Measurements from ENCODE around the gene MAT2A.

Gene MAT2A

GRCh38 chr2:85583667-85584353 is 44.8 kb downstream of the MAT2A start (continued):
- no peak for TF ChIP-seq CSDC2 (CRISPR knock-in tag; IDR thresholded peaks at IDR 0.05)
- no peak for TF ChIP-seq OSR1 (CRISPR knock-in tag; IDR thresholded peaks at IDR 0.05)
- TF ChIP-seq GLIS3 (CRISPR knock-in tag; IDR thresholded peaks at IDR 0.05): no peak

DNA sequence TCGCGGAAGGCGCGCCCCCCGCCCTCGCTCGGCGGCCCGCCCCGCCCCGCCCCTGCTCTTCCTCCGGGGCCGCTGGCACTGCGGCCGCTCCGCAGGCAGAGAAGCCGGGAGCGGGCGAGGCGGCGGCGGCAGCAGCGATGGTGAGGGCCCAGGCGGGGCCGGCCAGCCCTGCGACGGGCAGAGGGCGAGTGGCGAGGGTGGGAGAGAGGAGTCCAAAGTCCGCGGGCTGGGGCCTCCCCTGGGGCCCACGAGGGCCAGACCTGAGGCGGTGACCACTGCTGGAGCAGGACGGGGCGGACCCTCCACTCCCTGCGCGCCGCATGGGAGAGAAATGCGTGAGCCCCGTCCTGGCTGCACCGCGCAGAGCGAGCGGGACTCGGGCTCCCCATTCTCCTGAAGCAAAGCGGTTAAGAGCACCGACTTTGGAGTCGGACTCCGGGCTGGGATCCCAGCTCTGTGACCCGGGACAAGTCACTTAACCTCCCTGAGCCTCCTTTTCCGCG is 45.4 kb downstream of the MAT2A start, which contains the start of gene VAMP5:
Gene VAMP5 (plus strand): TSS at position 78 of the 503 bp plus-strand sequence. CDS start 60 bp downstream, at position 138.
- peak; percentile 12; the same call in 1 of the 3 replicates for ATAC-seq

DNA sequence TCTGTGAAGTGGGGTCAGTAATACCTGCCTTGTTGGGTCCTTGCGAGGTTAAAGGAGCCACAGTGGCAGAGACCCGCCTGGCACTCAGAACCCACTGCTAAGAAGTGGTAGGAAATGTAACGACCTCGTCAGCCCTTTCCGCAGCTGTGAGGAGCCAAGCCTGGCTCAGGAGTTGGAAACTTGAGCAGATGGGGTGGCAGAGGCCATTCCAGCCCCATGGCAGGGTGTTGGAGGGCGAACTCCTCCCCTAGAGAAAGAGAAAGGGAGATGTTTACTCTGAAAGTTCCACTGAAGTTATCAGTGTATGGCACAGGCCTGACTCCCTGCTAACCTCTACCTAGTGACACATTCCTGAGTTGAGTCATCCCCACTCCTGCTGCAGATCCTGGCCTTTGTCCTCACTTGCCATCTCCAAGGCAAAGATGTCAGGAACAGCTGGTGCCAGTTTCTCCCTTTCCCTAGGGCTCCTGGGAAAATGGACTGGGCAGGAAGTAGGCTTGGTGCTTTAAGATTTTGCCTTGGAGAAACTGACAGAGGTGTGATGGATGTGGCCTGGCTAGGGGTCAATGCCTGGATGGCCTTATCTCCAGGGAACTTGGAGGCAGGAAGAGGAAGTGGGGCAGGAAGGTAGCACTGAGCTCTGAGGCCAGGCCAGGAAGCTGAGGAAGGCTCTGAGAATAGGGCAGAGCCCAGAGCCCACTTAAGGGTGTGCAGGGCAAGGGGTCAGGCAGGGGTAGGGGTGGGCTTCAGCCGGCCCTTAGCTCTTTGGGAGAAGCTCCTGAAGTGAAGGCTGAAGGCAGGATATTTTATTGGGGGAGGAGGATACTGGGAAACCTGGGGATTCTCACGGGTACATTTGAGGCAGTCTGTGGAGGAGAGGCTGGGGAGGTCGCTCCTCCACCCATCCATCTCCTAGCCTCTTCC is 46.2 kb downstream of the MAT2A start:
- ATAC-seq: peak; percentile 68
- no peak for TF ChIP-seq CSDC2 (CRISPR knock-in tag; IDR thresholded peaks at IDR 0.05)
- TF ChIP-seq CREB5 (CRISPR knock-in tag; IDR thresholded peaks at IDR 0.05; ENCODE audit: low read depth): no peak
- TF ChIP-seq BACH2 (CRISPR knock-in tag; IDR thresholded peaks at IDR 0.05; ENCODE audit: borderline replicate concordance): no peak
- no peak for TF ChIP-seq ZFP30 (CRISPR knock-in tag; IDR thresholded peaks at IDR 0.05)
- TF ChIP-seq OSR1 (CRISPR knock-in tag; IDR thresholded peaks at IDR 0.05): no peak
- no peak for TF ChIP-seq RARB (CRISPR knock-in tag; IDR thresholded peaks at IDR 0.05)
- TF ChIP-seq ZFP3 (CRISPR knock-in tag; IDR thresholded peaks at IDR 0.05): no peak
- TF ChIP-seq SNAI2 (CRISPR knock-in tag; IDR thresholded peaks at IDR 0.05): no peak
- TF ChIP-seq, protein P1, sequence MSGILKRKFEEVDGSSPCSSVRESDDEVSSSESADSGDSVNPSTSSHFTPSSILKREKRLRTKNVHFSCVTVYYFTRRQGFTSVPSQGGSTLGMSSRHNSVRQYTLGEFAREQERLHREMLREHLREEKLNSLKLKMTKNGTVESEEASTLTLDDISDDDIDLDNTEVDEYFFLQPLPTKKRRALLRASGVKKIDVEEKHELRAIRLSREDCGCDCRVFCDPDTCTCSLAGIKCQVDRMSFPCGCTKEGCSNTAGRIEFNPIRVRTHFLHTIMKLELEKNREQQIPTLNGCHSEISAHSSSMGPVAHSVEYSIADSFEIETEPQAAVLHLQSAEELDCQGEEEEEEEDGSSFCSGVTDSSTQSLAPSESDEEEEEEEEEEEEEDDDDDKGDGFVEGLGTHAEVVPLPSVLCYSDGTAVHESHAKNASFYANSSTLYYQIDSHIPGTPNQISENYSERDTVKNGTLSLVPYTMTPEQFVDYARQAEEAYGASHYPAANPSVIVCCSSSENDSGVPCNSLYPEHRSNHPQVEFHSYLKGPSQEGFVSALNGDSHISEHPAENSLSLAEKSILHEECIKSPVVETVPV (CRISPR knock-in tag; IDR thresholded peaks at IDR 0.05): no peak
- TF ChIP-seq PPARA (CRISPR knock-in tag; IDR thresholded peaks at IDR 0.05; ENCODE audit: borderline replicate concordance): no peak

More for the DNA sequence above, 45.4 kb downstream of the MAT2A start, which contains the start of gene VAMP5:
- TF ChIP-seq RARB (CRISPR knock-in tag; IDR thresholded peaks at IDR 0.05) (no peak), TOX (CRISPR knock-in tag; IDR thresholded peaks at IDR 0.05; ENCODE audit: borderline replicate concordance) (no peak), GLIS3 (CRISPR knock-in tag; IDR thresholded peaks at IDR 0.05) (no peak), ISL1 (CRISPR knock-in tag; IDR thresholded peaks at IDR 0.05) (no peak), ZNF565 (CRISPR knock-in tag; conservative IDR thresholded peaks at IDR 0.05; ENCODE audit: low read depth) (no peak), ESRRG (CRISPR knock-in tag; IDR thresholded peaks at IDR 0.05) (no peak), PPARA (CRISPR knock-in tag; IDR thresholded peaks at IDR 0.05; ENCODE audit: borderline replicate concordance) (no peak), CSDC2 (CRISPR knock-in tag; IDR thresholded peaks at IDR 0.05) (no peak), ZC3H10 (CRISPR knock-in tag; IDR thresholded peaks at IDR 0.05) (no peak), BACH2 (CRISPR knock-in tag; IDR thresholded peaks at IDR 0.05; ENCODE audit: borderline replicate concordance) (no peak), OSR1 (CRISPR knock-in tag; IDR thresholded peaks at IDR 0.05) (no peak), ZFP30 (CRISPR knock-in tag; IDR thresholded peaks at IDR 0.05) (no peak), ARNTL (CRISPR knock-in tag; IDR thresholded peaks at IDR 0.05; ENCODE audit: borderline replicate concordance, low read depth) (no peak), TSHZ2 (CRISPR knock-in tag; IDR thresholded peaks at IDR 0.05) (no peak), ZFP3 (CRISPR knock-in tag; IDR thresholded peaks at IDR 0.05) (no peak), ZNF8 (CRISPR knock-in tag; IDR thresholded peaks at IDR 0.05) (no peak), SNAI2 (CRISPR knock-in tag; IDR thresholded peaks at IDR 0.05) (no peak)
- TF ChIP-seq, protein P2, sequence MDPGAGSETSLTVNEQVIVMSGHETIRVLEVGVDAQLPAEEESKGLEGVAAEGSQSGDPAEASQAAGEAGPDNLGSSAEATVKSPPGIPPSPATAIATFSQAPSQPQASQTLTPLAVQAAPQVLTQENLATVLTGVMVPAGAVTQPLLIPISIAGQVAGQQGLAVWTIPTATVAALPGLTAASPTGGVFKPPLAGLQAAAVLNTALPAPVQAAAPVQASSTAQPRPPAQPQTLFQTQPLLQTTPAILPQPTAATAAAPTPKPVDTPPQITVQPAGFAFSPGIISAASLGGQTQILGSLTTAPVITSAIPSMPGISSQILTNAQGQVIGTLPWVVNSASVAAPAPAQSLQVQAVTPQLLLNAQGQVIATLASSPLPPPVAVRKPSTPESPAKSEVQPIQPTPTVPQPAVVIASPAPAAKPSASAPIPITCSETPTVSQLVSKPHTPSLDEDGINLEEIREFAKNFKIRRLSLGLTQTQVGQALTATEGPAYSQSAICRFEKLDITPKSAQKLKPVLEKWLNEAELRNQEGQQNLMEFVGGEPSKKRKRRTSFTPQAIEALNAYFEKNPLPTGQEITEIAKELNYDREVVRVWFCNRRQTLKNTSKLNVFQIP (CRISPR knock-in tag; IDR thresholded peaks at IDR 0.05; ENCODE audit: borderline replicate concordance, low read depth): no peak
- TF ChIP-seq, protein P1 (CRISPR knock-in tag; IDR thresholded peaks at IDR 0.05): no peak
- TF ChIP-seq, protein P3, sequence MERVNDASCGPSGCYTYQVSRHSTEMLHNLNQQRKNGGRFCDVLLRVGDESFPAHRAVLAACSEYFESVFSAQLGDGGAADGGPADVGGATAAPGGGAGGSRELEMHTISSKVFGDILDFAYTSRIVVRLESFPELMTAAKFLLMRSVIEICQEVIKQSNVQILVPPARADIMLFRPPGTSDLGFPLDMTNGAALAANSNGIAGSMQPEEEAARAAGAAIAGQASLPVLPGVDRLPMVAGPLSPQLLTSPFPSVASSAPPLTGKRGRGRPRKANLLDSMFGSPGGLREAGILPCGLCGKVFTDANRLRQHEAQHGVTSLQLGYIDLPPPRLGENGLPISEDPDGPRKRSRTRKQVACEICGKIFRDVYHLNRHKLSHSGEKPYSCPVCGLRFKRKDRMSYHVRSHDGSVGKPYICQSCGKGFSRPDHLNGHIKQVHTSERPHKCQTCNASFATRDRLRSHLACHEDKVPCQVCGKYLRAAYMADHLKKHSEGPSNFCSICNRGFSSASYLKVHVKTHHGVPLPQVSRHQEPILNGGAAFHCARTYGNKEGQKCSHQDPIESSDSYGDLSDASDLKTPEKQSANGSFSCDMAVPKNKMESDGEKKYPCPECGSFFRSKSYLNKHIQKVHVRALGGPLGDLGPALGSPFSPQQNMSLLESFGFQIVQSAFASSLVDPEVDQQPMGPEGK (CRISPR knock-in tag; IDR thresholded peaks at IDR 0.05; ENCODE audit: borderline replicate concordance): no peak

Data from SK-N-SH treated with all-trans-retinoic acid at 6 μM for 48 hours (cell line).